ENCODE measurements around the gene UNG. TPM values are rescaled to one million over a fixed set of nuclear protein-coding genes. Genes with fewer than 3 reads are reported as not detected.
"Not testable (repeated sequence)": the region's sequence is repeated elsewhere in the genome, so short reads cannot be mapped to it uniquely, and the experiment has no call there.

Gene UNG
- polyA plus RNA-seq, 1 donor, result 71.0 TPM

GRCh38 chr12:109120095-109120494 lies 22.7 kb downstream of the UNG start:
- no peak for DNase-seq

DNA sequence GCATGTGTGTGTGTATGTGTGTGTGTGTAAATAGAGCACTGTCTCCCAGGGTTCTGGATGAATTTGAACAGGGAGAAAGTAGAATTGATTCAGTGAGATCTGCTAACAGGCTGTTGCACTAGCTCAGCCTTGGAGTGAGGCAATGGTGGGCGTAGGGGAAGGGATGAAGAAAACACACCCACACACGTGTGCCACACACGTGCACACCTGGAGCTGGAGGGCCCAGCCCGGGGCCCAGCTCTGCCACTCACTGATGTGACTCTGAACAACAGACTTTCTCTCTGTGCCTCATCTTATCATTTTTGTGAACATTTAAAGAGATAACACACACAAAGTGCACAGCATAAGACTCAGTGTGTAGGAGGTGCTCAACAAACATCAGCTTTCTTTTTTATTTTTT lies 23.2 kb downstream of the UNG start:
- DNase-seq, result no peak

GRCh38 chr12:109121346-109121880 lies 24.0 kb downstream of the UNG start:
- DNase-seq, result no peak

GRCh38 chr12:109124878-109125648 lies 27.7 kb downstream of the UNG start:
- no peak for DNase-seq

GRCh38 chr12:109125791-109126190 lies 28.4 kb downstream of the UNG start:
- no peak for DNase-seq

DNA sequence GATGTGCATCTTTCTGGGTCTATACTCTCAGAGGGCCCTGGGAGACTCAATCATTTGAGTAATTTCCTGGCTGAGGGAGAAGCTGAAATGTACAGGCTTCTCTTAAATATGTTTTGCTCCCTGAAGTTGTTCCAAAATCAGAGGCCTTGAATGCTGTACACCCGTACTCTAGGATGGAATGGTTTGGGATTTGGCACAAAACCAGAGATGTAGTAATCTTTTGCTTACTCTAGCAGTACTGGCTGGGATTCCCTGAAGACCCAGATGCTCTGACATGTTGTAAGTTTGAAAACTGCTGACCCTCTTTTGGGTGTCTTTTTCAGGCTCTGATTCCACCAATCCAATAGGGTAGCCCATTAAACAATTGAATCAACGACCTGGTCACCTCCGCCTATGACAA lies 29.4 kb downstream of the UNG start:
- no peak for DNase-seq

- DNase-seq, result no peak
Observed at GRCh38 chr12:109127533-109128242, 30.3 kb downstream of the UNG start.

- no peak for DNase-seq
Observed at GRCh38 chr12:109130297-109131153, 33.1 kb downstream of the UNG start.

- peak; percentile 55 for DNase-seq
Observed at GRCh38 chr12:109131154-109132050, 34.0 kb downstream of the UNG start.

GRCh38 chr12:109134186-109134917 lies 37.0 kb downstream of the UNG start:
- DNase-seq, result no peak

- DNase-seq, result no peak
Observed at GRCh38 chr12:109137055-109137454, 39.7 kb downstream of the UNG start.

DNA sequence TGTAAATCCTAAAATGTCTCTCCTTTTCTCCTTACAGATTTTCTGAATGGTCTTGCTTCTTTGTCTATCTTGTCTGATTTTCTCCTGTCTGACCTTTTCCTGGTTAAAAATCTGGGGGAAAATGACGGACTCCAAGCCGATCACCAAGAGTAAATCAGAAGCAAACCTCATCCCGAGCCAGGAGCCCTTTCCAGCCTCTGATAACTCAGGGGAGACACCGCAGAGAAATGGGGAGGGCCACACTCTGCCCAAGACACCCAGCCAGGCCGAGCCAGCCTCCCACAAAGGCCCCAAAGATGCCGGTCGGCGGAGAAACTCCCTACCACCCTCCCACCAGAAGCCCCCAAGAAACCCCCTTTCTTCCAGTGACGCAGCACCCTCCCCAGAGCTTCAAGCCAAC lies 42.0 kb downstream of the UNG start:
- DNase-seq, result no peak

DNA sequence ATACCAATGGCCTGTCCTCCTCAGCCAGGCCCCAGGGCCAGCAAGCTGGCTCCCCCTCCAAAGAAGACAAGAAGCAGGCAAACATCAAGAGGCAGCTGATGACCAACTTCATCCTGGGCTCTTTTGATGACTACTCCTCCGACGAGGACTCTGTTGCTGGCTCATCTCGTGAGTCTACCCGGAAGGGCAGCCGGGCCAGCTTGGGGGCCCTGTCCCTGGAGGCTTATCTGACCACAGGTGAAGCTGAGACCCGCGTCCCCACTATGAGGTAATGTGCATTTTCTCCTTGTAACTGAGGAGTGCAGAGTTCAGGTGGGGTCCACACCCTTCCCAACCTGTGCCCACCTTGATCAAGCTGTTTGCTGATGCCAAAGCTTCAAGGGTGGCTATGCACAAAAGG lies 42.4 kb downstream of the UNG start:
- DNase-seq, result no peak

- DNase-seq, result no peak
Observed at GRCh38 chr12:109140560-109140959, 43.2 kb downstream of the UNG start.

GRCh38 chr12:109144224-109144623 lies 46.8 kb downstream of the UNG start:
- no peak for DNase-seq

DNA sequence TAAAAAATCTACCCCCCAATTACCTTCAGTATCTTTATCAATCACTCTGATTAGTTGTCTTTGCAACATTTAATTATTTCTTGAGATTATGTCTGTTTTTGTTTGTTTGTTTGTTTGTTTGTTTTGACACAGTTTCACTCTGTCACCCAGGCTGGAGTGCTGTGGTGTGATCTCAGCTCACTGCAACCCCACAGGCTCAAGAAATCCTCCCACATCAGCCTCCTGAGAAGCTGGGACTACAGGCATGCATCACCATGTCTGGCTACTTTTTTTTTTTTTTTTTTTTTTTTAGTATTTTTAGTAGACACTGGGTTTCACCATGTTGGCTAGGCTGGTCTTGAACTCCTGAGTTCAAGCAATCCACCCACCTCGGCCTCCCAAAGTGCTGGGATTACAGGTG lies 49.7 kb downstream of the UNG start:
- not testable (repeated sequence) for DNase-seq

DNA sequence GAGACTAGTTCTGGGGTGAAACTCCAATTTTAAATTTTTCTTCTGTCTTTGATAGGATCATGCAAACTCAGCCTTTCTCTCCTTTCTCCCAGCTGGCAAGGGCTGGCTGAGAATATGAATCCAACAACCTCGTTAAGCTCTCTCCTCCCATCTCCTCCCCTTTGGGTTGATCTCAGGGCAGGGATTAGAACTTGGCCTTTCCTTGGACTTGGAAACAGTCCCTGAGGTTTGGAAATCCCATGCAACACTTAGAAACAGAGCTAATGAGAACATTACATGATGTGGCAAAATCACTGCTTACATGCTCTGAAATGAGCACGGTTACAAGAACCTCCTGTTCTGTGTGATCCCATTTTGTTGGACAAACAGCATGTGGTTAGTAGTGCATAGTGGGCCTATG lies 50.6 kb downstream of the UNG start:
- no peak for DNase-seq

- no peak for DNase-seq
Observed at GRCh38 chr12:109150124-109150640, 52.8 kb downstream of the UNG start.

GRCh38 chr12:109151457-109151856 lies 54.1 kb downstream of the UNG start:
- DNase-seq, result no peak

- peak; percentile 21 for DNase-seq
Observed at GRCh38 chr12:109153821-109154441, 56.5 kb downstream of the UNG start.
